Measurements from ENCODE around the gene MVB12B. TPM values are rescaled to one million over a fixed set of nuclear protein-coding genes. Genes with fewer than 3 reads are reported as not detected.
A peak's percentile ranks its signal among the peaks of the same experiment; 100 is the strongest.

The MVB12B gene
- total RNA-seq, 1 donor from 2014 or later: 8.8 TPM

GRCh38 chr9:126440940-126441339 lies 114.3 kb downstream of the MVB12B start:
- no peak for ATAC-seq

DNA sequence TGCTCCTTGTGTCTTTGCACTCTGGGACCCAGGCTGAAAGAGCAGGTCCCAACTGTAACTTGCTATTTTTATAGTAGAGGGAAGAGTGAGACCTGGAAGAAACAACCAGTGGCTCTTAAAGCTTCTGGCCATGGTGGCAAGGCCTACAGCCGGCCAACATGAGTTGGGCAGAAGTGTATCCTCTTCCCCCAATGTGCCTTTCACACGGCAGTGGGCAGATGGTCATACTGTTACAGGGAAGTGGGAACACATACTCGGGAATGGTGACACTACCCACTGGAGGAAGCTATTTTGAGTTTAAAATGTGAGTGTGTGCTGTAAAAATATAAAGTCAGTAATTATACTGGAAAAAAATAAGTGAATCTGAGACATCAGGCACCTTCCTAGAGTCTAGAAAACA lies 116.0 kb downstream of the MVB12B start:
- DNase-seq (ENCODE audit: low spot score): peak; percentile 34
- ATAC-seq: no peak

More at GRCh38 chr9:126440940-126441339, 114.3 kb downstream of the MVB12B start:
- DNase-seq (ENCODE audit: low spot score): peak; percentile 15

- DNase-seq (ENCODE audit: low spot score) (no peak), ATAC-seq (no peak)
Measured at GRCh38 chr9:126443144-126443543, 116.5 kb downstream of the MVB12B start.

DNA sequence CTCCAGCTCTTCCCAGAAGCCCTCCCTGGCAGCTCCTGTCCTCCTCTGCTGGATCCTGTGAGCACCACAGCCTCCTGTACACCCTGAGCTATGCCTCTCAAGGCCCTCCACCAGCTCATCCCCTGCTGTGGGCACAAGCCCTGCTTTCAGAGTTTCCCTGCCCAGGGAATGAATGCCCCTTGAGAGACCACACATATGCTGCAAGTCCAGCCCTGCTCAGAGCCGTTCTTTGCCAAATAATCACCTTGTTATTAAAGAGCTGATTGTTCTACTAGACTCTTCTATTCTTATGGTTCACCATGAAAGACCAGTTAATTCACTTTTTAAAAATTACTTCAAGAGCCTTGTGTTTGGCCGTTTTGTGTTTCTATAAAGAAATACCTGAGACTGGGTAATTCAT lies 121.5 kb downstream of the MVB12B start:
- ATAC-seq (no peak), DNase-seq (ENCODE audit: low spot score) (no peak)

- no peak for ATAC-seq
Measured at GRCh38 chr9:126448865-126449577, 122.4 kb downstream of the MVB12B start.

GRCh38 chr9:126449725-126450667 lies 123.4 kb downstream of the MVB12B start:
- peak; percentile 37 for DNase-seq (ENCODE audit: low spot score)
- ATAC-seq: no peak

More at GRCh38 chr9:126448865-126449577, 122.4 kb downstream of the MVB12B start:
- no peak for DNase-seq (ENCODE audit: low spot score)

- ATAC-seq (no peak), DNase-seq (ENCODE audit: low spot score) (peak; percentile 32)
Measured at GRCh38 chr9:126450668-126451205, 124.1 kb downstream of the MVB12B start.

DNA sequence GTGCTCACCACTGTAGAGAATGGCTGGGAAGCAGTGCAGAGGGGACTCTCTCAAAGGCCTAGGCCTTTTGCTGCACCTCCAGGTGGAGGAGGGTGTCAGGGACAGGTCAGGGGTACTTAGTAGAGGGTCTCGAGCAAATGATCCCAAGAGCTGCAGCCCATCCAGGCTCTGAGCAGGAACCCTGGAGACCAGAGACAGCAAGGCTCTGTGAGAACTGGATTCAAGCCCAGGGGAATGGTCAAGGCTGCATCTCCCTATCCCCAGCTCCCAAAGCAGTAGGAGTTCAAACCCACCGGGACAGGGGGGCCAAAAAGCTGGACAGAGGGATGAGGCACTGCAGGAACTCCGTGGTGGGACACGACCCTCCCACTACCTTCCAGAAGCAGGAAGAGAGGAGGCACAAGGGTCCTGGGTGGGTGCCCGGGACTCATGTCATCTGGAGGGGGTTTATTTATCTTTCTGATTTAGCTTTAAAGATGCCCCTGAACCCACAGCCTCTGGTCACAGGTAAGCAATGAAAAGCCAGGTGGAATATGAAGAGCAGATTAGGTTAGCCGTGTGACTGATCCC lies 124.8 kb downstream of the MVB12B start:
- DNase-seq (ENCODE audit: low spot score): peak; percentile 37
- ATAC-seq: no peak

- DNase-seq (ENCODE audit: low spot score) (peak; percentile 29), ATAC-seq (no peak)
Measured at GRCh38 chr9:126452106-126452505, 125.5 kb downstream of the MVB12B start.

- ATAC-seq (no peak), DNase-seq (ENCODE audit: low spot score) (no peak)
Measured at GRCh38 chr9:126453156-126453963, 126.7 kb downstream of the MVB12B start.

DNA sequence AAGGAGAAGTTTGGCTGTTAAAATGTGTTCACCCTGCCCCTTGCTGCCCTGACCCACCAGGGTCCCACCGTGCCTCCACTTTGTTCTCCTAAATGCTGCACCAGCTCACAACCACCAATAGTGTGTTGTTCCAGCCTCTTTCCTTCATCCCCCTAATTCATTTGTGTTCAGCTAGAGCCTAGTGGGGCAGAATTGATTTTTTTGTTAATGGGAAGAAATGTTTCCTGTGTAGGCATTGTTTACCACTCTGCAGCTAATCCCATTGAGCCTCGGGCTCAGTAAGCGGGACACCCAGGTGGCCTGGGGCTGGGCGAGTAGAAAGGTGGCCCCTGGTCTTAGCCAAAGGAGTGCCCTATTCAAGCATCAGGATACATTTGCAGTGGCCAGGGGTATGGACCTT lies 127.6 kb downstream of the MVB12B start:
- DNase-seq (ENCODE audit: low spot score) (no peak), ATAC-seq (no peak)

DNA sequence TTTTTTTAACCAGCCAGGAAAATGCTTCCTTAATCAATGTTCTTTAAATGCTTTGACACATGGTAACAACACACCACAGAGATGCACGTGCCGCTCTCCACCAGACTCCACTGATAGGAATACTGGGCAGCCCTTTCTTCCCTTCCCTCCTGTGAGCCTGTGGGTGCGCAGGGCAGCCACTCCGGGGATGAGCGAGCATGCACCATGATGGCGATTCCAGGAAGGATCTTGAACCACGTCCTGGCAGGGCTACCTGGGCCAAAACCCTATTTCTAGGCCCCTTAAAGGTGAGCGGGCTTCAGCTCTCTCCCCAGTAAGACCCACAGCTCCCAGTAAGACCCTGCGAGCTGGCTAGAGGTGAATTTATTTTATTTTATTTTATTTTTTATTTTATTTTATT lies 128.2 kb downstream of the MVB12B start:
- DNase-seq (ENCODE audit: low spot score) (no peak), ATAC-seq (no peak)

- no peak for DNase-seq (ENCODE audit: low spot score)
- no peak for ATAC-seq
Measured at GRCh38 chr9:126456441-126457174, 130.0 kb downstream of the MVB12B start.

DNA sequence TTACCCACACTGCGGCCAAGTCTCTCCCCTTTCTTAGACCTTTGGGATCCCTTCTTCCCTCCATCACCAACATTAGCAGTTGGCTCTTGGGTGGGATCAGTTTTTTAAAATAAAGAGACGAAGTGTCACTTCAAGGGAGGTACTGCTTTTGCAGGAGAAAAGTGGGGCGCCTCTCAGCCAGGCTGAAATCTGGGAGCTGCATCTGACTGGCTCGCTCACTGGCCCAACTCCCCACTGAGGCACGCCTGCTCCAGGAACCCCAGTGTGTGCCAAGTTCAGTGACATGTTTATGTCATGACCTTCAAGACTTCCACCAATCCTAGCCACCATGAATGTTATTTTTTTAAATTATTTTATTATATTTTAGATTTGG lies 130.5 kb downstream of the MVB12B start:
- ATAC-seq (no peak), DNase-seq (ENCODE audit: low spot score) (no peak)

- DNase-seq (ENCODE audit: low spot score) (no peak), ATAC-seq (no peak)
Measured at GRCh38 chr9:126457890-126458289, 131.3 kb downstream of the MVB12B start.

DNA sequence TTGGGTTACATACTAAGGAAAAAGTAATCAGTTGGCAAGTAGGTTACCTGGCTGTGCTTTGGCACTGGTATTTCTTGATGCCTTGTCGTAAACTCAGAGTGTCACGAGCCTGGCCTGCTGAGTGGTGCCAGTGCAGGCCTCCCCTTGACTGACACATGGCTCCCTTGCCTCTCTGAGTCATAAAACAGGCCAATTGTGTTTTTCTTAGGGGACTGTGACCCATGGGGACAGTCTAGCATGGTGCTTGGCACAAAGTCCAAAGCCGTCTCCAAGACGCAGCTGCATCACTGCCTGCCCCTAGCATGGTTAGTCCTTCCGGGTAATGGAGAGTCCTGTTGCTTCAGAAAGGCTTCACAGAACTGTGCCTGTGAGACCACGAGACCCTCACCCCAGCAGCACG lies 132.5 kb downstream of the MVB12B start:
- ATAC-seq (no peak), DNase-seq (ENCODE audit: low spot score) (no peak)

DNA sequence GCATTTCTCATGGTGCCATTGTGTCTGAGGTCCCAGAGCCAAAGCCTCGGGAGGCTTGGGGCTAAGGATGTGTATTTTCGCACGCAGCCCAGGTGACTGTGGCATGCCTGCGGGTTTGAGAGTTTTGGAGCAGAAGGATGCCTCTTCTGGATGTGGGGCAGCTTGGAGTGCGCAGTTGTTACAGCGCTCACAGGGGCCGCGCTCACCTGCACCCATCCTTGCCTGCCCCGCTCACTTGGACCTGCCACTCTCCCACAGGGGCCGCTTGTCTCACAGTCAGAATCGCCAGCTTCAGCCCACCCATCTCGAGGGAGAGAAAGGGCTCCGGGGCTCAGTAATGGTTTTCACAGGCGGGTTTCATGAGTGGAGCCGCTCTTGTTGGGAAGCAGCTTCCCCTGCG lies 132.9 kb downstream of the MVB12B start:
- DNase-seq (ENCODE audit: low spot score): no peak
- no peak for ATAC-seq

DNA sequence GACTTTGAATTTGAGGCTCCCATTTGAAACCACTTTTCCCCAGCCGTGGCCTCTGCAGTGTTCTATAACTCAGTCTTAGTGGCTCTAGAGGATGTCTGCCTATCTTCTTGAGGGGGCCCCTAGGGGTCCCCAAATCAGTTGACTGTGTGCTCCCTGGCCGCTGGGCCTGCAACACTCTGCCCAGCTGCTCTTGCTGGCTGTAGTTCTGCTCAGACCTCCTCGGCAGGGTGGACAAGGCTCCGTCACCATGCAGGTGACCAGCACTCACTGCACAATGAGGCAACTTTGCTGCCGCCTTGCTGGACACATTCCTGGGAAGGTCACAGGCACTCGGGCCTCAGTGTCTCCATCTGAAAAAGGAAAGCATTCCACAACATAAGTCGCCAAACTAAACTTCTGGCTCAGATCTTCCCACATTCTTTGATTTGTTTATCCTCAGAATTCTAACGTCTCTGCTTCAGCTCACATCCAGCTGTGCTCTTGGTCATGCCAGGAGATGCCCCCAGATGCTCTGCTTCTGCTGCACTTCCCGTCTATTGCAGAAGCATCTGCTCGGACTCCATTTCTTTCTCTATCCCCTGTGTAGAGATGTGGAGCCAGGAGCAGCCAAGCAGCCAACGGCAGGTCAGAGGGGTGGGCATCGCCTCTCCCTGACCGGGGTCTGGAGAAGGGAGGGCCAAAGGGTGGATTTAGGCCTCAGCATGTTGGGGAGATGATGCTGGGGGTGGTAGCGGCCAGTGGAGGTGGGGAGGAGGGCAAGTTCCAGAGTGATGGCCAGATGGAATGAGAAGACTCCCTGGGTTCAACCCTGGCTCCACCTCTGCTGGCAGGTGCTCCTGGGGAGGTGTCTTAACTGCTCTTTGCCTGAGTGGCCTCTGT lies 133.6 kb downstream of the MVB12B start:
- ATAC-seq (no peak), DNase-seq (ENCODE audit: low spot score) (peak; percentile 11)

GRCh38 chr9:126461029-126461428 lies 134.4 kb downstream of the MVB12B start:
- DNase-seq (ENCODE audit: low spot score): no peak

More at GRCh38 chr9:126461029-126461428, 134.4 kb downstream of the MVB12B start:
- ATAC-seq: no peak
